H1 (cell line): Measurements from ENCODE around the gene UGT1A6. TPM values are rescaled to one million over a fixed set of nuclear protein-coding genes. Genes with fewer than 3 reads are reported as not detected.

ENCODE experiments used
- CTCF ChIA-PET: fragments of 300-600 bp; sonication (Branson Sonifier 250); formaldehyde crosslinking; loops from one replicate; lab custom pipeline; 2021; ENCODE audit not compliant: partially characterized antibody; lab: Charles Lee
- POLR2A ChIA-PET: fragments of 300-600 bp; sonication (Branson Sonifier 250); formaldehyde crosslinking; loops from one replicate; lab custom pipeline; 2021; ENCODE audit warnings: inconsistent platforms; ENCODE audit not compliant: partially characterized antibody; lab: Charles Lee
- DNase-seq, 2 experiments: peaks; one replicate each; pipeline versions ENCODE4 v3.0.0 to v3.0.0-alpha.2; 2010 to 2022; ENCODE audit warnings: low spot score in 2 of 2, low read depth in 1 of 2, mixed read lengths in 1 of 2
- FAIRE-seq: peaks from 2 replicates; lab custom pipeline; 2011; peaks lifted over from hg19 to GRCh38; lab: Jason Lieb, UNC
- H2AFZ ChIP-seq: 2 replicates; pipeline ENCODE4 v1.8.1; 2012; ENCODE audit warnings: low read length, inconsistent platforms
- H2AK5ac ChIP-seq: 2 replicates; pipeline ENCODE4 v1.6.1; 2013; ENCODE audit warnings: low read depth, low read length
- H2BK120ac ChIP-seq: replicated peaks from 2 replicates; pipeline ENCODE3; 2013; ENCODE audit warnings: low read depth, low read length, inconsistent platforms
- H2BK12ac ChIP-seq: 2 replicates; pipeline ENCODE4 v1.6.1; 2013; ENCODE audit warnings: low read depth, low read length
- H2BK15ac ChIP-seq: 2 replicates; pipeline ENCODE4 v1.6.1; 2013; ENCODE audit warnings: low read length
- H2BK20ac ChIP-seq: 2 replicates; pipeline ENCODE4 v1.6.1; 2013; ENCODE audit warnings: low read length
- H2BK5ac ChIP-seq: 2 replicates; pipeline ENCODE4 v1.6.1; 2013; ENCODE audit warnings: low read depth, low read length
- H3K14ac ChIP-seq: 2 replicates; pipeline ENCODE4 v1.6.1; 2013; ENCODE audit warnings: inconsistent platforms; ENCODE audit not compliant: insufficient read length
- H3K18ac ChIP-seq: 2 replicates; pipeline ENCODE4 v1.6.1; 2013; ENCODE audit warnings: low read length; ENCODE audit errors: extremely low read depth
- H3K23ac ChIP-seq: 2 replicates; pipeline ENCODE4 v1.6.1; 2013; ENCODE audit warnings: inconsistent platforms; ENCODE audit not compliant: insufficient read length
- H3K23me2 ChIP-seq: 2 replicates; pipeline ENCODE4 v1.6.1; 2013; ENCODE audit warnings: low read depth, low read length
- H3K27ac ChIP-seq: 2 replicates; pipeline ENCODE4 v1.6.1; 2011; ENCODE audit warnings: low read depth, low read length, inconsistent platforms
- H3K27me3 ChIP-seq, 4 experiments: replicated peaks in 1 of 4; 1 replicate in 1 of 4; 2 replicates in 3 of 4; pipeline versions ENCODE4 v1.6.1 to v1.8.1; 2011 to 2013; ENCODE audit warnings: low read length in 3 of 4, mild to moderate bottlenecking in 3 of 4, inconsistent platforms in 2 of 4, mixed read lengths in 2 of 4, moderate library complexity in 1 of 4; ENCODE audit not compliant: control insufficient read depth in 3 of 4, insufficient read depth in 3 of 4; ENCODE audit errors: extremely low read depth in 1 of 4
- H3K36me3 ChIP-seq, 4 experiments: 2 replicates each; pipeline versions ENCODE4 v1.6.1 to v1.8.1; 2011 to 2013; ENCODE audit warnings: mild to moderate bottlenecking in 4 of 4, low read length in 3 of 4, moderate library complexity in 2 of 4, control low read depth in 1 of 4, inconsistent platforms in 1 of 4; ENCODE audit not compliant: insufficient read depth in 4 of 4, control insufficient read depth in 2 of 4
- H3K4ac ChIP-seq: replicated peaks from 2 replicates; pipeline ENCODE3; 2013; ENCODE audit warnings: low read length, low read depth, mixed read lengths, inconsistent platforms; ENCODE audit not compliant: insufficient read length
- H3K4me1 ChIP-seq, 4 experiments: replicated peaks in 1 of 4; 1 replicate in 1 of 4; 2 replicates in 3 of 4; pipeline versions ENCODE4 v1.6.1 to v1.8.1; 2011 to 2013; ENCODE audit warnings: low read length in 3 of 4, inconsistent platforms in 2 of 4, mixed read lengths in 1 of 4; ENCODE audit not compliant: insufficient read depth in 4 of 4, control insufficient read depth in 3 of 4
- H3K4me2 ChIP-seq, 2 experiments: 2 replicates each; pipeline versions ENCODE4 v1.6.1 to v1.8.1; 2011 to 2013; ENCODE audit warnings: low read depth in 2 of 2, low read length in 2 of 2, control low read depth in 1 of 2, inconsistent platforms in 1 of 2, mild to moderate bottlenecking in 1 of 2; ENCODE audit not compliant: insufficient read depth in 1 of 2
- H3K4me3 ChIP-seq, 4 experiments: fragments of 200-600, 300-600 bp in 1 of 4; sonication (generic), shearing (Covaris generic), sonication (Bioruptor Twin) in 1 of 4; 2 replicates each; pipeline versions ENCODE4 v1.5.1 to v1.8.1; 2011 to 2016; ENCODE audit warnings: low read length in 4 of 4, low read depth in 3 of 4, control low read depth in 2 of 4, inconsistent platforms in 2 of 4, mild to moderate bottlenecking in 2 of 4, mixed read lengths in 1 of 4, moderate library complexity in 1 of 4; ENCODE audit not compliant: insufficient read depth in 2 of 4; ENCODE audit errors: extremely low read depth in 1 of 4
- H3K56ac ChIP-seq: replicated peaks from 2 replicates; pipeline ENCODE3; 2013; ENCODE audit warnings: low read depth, mild to moderate bottlenecking, mixed read lengths, low read length, inconsistent platforms; ENCODE audit not compliant: insufficient read length
- H3K79me1 ChIP-seq: 2 replicates; pipeline ENCODE4 v1.6.1; 2013; ENCODE audit warnings: low read depth, low read length, control low read depth
- H3K79me2 ChIP-seq, 2 experiments: 2 replicates each; pipeline versions ENCODE4 v1.6.1 to v1.8.1; 2012 to 2013; ENCODE audit warnings: low read length in 2 of 2, mild to moderate bottlenecking in 2 of 2, inconsistent platforms in 1 of 2; ENCODE audit not compliant: insufficient read depth in 2 of 2, control insufficient read depth in 1 of 2
- H3K9ac ChIP-seq, 4 experiments: replicated peaks in 1 of 4; 1 replicate in 1 of 4; 2 replicates in 3 of 4; pipeline versions ENCODE4 v1.6.1 to v1.8.1; 2011 to 2013; ENCODE audit warnings: low read depth in 3 of 4, low read length in 3 of 4, control low read depth in 2 of 4, mild to moderate bottlenecking in 2 of 4, moderate library complexity in 2 of 4, inconsistent platforms in 1 of 4; ENCODE audit errors: extremely low read depth in 1 of 4
- H3K9me3 ChIP-seq, 2 experiments: 2 replicates each; pipeline versions ENCODE4 v1.6.1 to v1.8.1; 2012 to 2013; ENCODE audit warnings: mild to moderate bottlenecking in 2 of 2, moderate library complexity in 2 of 2, control low read depth in 1 of 2, inconsistent platforms in 1 of 2, low read depth in 1 of 2, low read length in 1 of 2, mixed read lengths in 1 of 2; ENCODE audit not compliant: insufficient read depth in 2 of 2
- H4K20me1 ChIP-seq, 2 experiments: replicated peaks in 1 of 2; 2 replicates each; pipeline versions ENCODE3 to v1.8.1; 2011 to 2013; ENCODE audit warnings: inconsistent platforms in 2 of 2, low read length in 2 of 2, mild to moderate bottlenecking in 1 of 2; ENCODE audit not compliant: insufficient read depth in 2 of 2, control insufficient read depth in 1 of 2
- H4K5ac ChIP-seq: 2 replicates; pipeline ENCODE4 v1.6.1; 2013; ENCODE audit warnings: low read length, low read depth, mixed read lengths, inconsistent platforms; ENCODE audit not compliant: insufficient read length
- H4K8ac ChIP-seq: 2 replicates; pipeline ENCODE4 v1.8.0; 2013; ENCODE audit warnings: mild to moderate bottlenecking, moderate library complexity, low read length, inconsistent platforms; ENCODE audit not compliant: insufficient read depth; ENCODE audit errors: extremely low read depth
- H4K91ac ChIP-seq: replicated peaks from 2 replicates; pipeline ENCODE3; 2013; ENCODE audit warnings: low read length, mixed read lengths, inconsistent platforms; ENCODE audit not compliant: insufficient read length
- CEBPB ChIP-seq: IDR thresholded peaks from 2 replicates; pipeline ENCODE4 v1.6.1; 2012; ENCODE audit warnings: low read depth, low read length
- E2F6 ChIP-seq: IDR thresholded peaks from 2 replicates; pipeline ENCODE4 v1.6.1; 2012; ENCODE audit warnings: inconsistent platforms
- GABPA ChIP-seq: IDR thresholded peaks from 2 replicates; pipeline ENCODE4 v1.6.1; 2011; ENCODE audit warnings: mild to moderate bottlenecking, low read length, moderate library complexity, borderline replicate concordance; ENCODE audit not compliant: insufficient read depth
- GTF2F1 ChIP-seq: IDR thresholded peaks from 2 replicates; pipeline ENCODE4 v1.6.1; 2012; ENCODE audit warnings: low read depth, low read length, improper control_type of control experiment, borderline replicate concordance
- HDAC6 ChIP-seq: IDR thresholded peaks from one replicate; pipeline ENCODE4 v1.7.1; 2012; ENCODE audit warnings: low read depth, mild to moderate bottlenecking, inconsistent platforms, low read length, moderate library complexity
- USF2 ChIP-seq: IDR thresholded peaks from 2 replicates; pipeline ENCODE4 v1.6.1; 2011; ENCODE audit warnings: low read length, improper control_type of control experiment
- WGBS, 2 experiments: shearing (Covaris generic) in 1 of 2; methylation state at CpG; one replicate each; pipeline versions ENCODE4 v1.1.6 to v1.1.7; 2013 to 2015; ENCODE audit warnings: low lambda C conversion rate in 2 of 2, mixed read lengths in 2 of 2, inconsistent platforms in 1 of 2, low coverage in 1 of 2, missing lambda C conversion rate in 1 of 2; ENCODE audit not compliant: insufficient replicate concordance in 2 of 2, insufficient coverage in 1 of 2, insufficient read length in 1 of 2; ENCODE audit errors: extremely low coverage in 1 of 2, missing lambda C conversion rate in 1 of 2; 5-methylcytosine and 5-hydroxymethylcytosine counted together
- polyA plus RNA-seq, 7 experiments: library from polyadenylated mRNA; depleted of rRNA in 3 of 7; stranded (reverse) in 5 of 7; unstranded in 2 of 7; fragments of >200 nt in 5 of 7; fragments of 200-250 nt in 2 of 7; gene quantifications; 1 replicate in 5 of 7; 2 replicates in 1 of 7; 4 replicates in 1 of 7; pipeline versions ENCODE4 v1.2.1 to v1.2.3, GENCODE V29; 2011 to 2013; ENCODE audit warnings: missing spikeins in 2 of 7, mixed read lengths in 2 of 7
- total RNA-seq: library from RNA; stranded (reverse); fragmentation: NEBNext Ultra II Directional; extraction: Animal tissue kit (Norgen Biotek cat#: 25700); gene quantifications from 2 replicates; pipeline ENCODE4 v1.2.1, GENCODE V29; 2021

Gene UGT1A6
- total and polyA plus RNA-seq, 2 of the 8 experiments (the other 6 are each of a cell fraction or from before 2014, with no cell fraction given), result not detected

- H3K23ac ChIP-seq, result no peak within 1 kb of the TSS
- no peak within 1 kb of the TSS for H4K8ac ChIP-seq
- no peaks in the 10 kb centered on the region for H3K23me2 ChIP-seq
- no peaks in the 10 kb centered on the region for H3K9me3 ChIP-seq
- no peak for TF ChIP-seq USF2
- no peak for TF ChIP-seq E2F6
- no peak for TF ChIP-seq HDAC6
- no peak for TF ChIP-seq CEBPB
- no peak for TF ChIP-seq GTF2F1
- no peak for TF ChIP-seq GABPA
- no peaks in the 10 kb centered on the region; a peak in 1 of 7 replicates for H3K4me1 ChIP-seq
- H3K9ac ChIP-seq, result no peak within 1 kb of the TSS
- H3K4ac ChIP-seq, result no peak within 1 kb of the TSS
- no peak within 1 kb of the TSS for H3K14ac ChIP-seq
- no peak for FAIRE-seq
- no peak within 1 kb of the TSS for H3K56ac ChIP-seq
- no peak within 1 kb of the TSS for H3K4me2 ChIP-seq
- no peaks in the 10 kb centered on the region for H3K36me3 ChIP-seq
- no peak within 1 kb of the TSS for H2BK12ac ChIP-seq
- no peak within 1 kb of the TSS for H2AFZ ChIP-seq
- no peak within 1 kb of the TSS for H4K91ac ChIP-seq
- no peak within 1 kb of the TSS for H2BK20ac ChIP-seq
- no peaks in the 10 kb centered on the region for H3K79me1 ChIP-seq
- no peaks in the 10 kb centered on the region for H3K27me3 ChIP-seq
- POLR2A ChIA-PET, result no interaction called here
- H3K4me3 ChIP-seq, result no peak within 1 kb of the TSS
- WGBS, 2 experiments, result 90% methylated on average over 5 of the region's 5 CpGs; no CpG with 5 or more reads in 1 of the 2 experiments
- no peak within 1 kb of the TSS for H3K27ac ChIP-seq
- H3K18ac ChIP-seq, result no peak within 1 kb of the TSS
- CTCF ChIA-PET, result interaction anchor here (0.6 to 1.4 kb wide), 3 partner anchors 9 to 229 kb away, joined by 3 to 4 read pairs (median 4); no protein-coding TSS in a partner anchor
- H2BK5ac ChIP-seq, result no peak within 1 kb of the TSS
- H4K5ac ChIP-seq, result no peak within 1 kb of the TSS
- no peaks in the 10 kb centered on the region for H4K20me1 ChIP-seq
- H2AK5ac ChIP-seq, result no peak within 1 kb of the TSS
- no peak for DNase-seq
- H2BK15ac ChIP-seq, result no peak within 1 kb of the TSS
- H3K79me2 ChIP-seq, result no peaks in the 10 kb centered on the region
- no peak within 1 kb of the TSS for H2BK120ac ChIP-seq
Observed at GRCh38 chr2:233671290-233672161, 21.2 kb upstream of the UGT1A6 start, which contains the start of gene UGT1A9. Gene UGT1A9, plus strand, starts transcription at chr2:233671898. Its CDS starts 37 bp downstream, at chr2:233671935.
